Stimulated activated CD4-positive, alpha-beta T cell treated with anti-CD3 and anti-CD28 coated beads, Interleukin-15, amount 100 ng/mL, for 48 hours (primary cell): Measurements from ENCODE around the gene VILL.
"Not testable (repeated sequence)": the region's sequence is repeated elsewhere in the genome, so short reads cannot be mapped to it uniquely, and the experiment has no call there.

Experiments
- DNase-seq, 2 donors: peaks; one replicate each; pipeline ENCODE4 v3.0.0-alpha.2; 2020; ENCODE audit warnings: low read depth in 2 of 2

Gene VILL

GRCh38 chr3:37963635-37964034, 27.0 kb upstream of the VILL start:
- DNase-seq = no peak

- no peak for DNase-seq
Measured at GRCh38 chr3:37964146-37964545, 26.4 kb upstream of the VILL start.

- DNase-seq = no peak
Measured at GRCh38 chr3:37964716-37965115, 25.9 kb upstream of the VILL start.

GRCh38 chr3:37967260-37967881, 23.2 kb upstream of the VILL start:
- DNase-seq = peak; percentile 30 to 53

- no peak for DNase-seq
Measured at GRCh38 chr3:37968199-37968598, 22.4 kb upstream of the VILL start.

- no peak for DNase-seq
Measured at GRCh38 chr3:37968813-37969595, 21.6 kb upstream of the VILL start.

GRCh38 chr3:37969596-37970100, 20.9 kb upstream of the VILL start:
- no peak for DNase-seq

- no peak for DNase-seq
Measured at GRCh38 chr3:37970802-37971201, 19.8 kb upstream of the VILL start.

GRCh38 chr3:37971467-37971866, 19.1 kb upstream of the VILL start:
- no peak for DNase-seq

GRCh38 chr3:37972056-37972455, 18.5 kb upstream of the VILL start:
- not testable (repeated sequence) for DNase-seq

DNA sequence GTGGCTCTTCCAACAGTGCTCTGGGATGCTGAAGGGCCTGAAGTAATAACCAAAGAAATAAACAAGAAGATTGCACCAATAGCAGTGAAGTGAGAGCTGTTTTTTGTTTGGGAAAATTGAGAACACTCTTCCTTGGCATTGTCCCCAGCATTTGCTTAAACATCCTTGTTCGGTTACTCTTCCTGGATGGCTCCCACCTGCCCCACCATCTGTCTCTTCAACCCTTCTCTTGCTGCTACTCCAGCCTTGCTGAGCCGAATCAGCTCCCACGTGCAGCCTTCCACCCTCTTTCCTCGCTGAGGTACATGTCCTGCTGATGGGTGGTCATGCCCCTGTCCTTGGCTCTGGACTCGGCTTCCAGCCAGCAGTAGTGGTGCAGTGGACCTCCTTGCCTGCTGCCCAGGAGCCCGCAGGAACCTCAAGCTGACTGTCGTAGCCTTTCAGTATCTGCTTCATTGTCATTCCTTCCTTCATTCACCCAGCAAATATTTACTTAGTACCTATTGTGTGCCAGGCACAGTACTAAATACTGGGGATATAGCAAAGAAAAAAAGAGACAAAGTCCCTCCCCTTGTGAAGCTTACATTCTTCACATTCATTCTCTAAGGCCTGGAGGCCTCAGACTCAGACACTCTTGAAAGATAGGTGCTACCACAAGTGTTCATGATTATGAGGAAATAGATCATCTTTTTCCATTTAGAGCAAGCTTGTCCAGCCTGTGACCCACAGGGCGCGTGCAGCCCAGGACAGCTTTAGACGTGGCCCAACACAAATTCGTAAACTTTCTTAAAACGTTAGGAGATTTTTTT, 17.1 kb upstream of the VILL start:
- no peak for DNase-seq

- DNase-seq = peak; percentile 23 to 59
Measured at GRCh38 chr3:37974121-37975083, 16.2 kb upstream of the VILL start.

DNA sequence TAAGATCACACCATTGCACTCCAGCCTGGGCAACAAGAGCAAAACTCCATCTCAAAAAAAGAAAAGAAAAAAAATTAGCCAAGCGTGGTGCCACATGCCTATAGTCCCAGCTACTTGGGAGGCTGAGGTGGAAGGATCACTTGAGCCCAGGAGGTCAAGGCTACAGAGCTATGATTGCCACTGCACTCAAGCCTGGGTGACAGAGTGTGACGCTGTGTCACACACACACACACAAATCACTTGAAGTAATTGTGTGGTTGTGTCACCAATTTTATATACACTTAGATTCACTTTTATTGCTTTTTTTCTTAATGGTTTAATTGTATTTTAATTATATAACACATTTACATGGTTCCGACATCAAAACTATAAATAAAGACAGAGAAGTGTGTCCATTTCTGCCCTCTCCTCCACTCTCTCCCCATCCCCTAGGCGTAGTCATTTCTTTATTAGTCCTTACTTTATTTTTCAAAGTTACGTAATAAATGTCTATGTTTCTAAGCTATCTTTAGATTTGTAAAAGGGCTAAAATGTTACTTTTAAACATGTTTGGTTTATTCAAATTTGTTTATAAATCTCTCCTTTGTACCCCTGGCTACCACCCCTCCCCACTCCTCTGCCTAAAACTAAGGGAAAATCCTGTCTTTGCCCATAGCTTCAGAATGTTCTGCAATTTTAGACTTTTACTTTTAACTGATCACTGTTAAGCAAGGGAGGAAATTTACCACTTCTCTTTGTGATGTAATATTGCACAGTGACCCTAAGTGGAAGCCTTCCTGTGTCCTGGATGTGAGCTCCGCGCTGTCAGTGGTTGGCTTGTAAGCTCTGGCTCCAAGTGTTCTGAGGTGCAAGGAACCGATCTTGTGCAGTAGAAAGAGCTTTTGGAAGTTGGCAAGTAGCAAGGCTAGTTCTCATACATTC, 10.8 kb upstream of the VILL start:
- DNase-seq = no peak

DNA sequence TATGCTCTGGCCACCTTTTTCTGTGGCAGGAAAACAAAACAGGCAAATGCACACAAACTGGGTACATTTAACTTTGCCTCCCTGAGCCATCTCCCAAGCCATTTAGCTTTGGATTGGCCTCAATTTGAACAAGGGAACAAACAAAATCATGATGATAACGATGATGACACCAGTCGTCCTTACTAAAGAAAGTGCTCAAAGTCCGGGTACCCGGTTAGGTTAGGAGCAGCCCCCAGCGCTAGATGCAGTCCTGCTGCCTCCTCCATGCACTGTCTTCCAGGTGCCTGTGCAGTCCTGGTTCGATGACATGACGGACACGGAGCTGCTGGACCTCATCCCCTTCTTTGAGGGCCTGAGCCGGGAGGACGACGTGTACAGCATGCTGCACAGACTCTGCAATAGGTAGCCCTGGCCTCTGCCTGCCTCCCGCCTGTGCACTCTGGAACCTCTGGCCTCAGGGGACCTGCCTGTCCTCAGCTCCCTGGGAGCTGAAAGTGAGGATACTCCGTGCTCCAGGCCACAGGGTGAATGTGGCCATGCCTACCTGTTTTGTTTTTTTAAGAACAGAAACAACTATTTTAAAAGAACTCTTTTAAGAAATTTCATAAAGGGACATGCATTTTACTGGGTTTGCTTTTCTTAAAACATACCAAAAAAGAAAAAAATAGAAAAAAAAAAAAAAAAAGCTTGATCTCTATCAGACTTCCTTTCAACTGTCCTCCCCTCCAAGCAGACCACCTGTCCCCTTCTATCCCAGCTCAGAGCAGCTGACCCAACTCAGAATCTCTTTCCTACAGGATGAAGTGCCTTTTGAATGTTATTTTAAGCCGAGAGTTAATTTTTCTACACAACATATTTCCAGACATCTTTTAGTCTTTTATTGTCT, 9.9 kb upstream of the VILL start:
- DNase-seq = no peak

DNA sequence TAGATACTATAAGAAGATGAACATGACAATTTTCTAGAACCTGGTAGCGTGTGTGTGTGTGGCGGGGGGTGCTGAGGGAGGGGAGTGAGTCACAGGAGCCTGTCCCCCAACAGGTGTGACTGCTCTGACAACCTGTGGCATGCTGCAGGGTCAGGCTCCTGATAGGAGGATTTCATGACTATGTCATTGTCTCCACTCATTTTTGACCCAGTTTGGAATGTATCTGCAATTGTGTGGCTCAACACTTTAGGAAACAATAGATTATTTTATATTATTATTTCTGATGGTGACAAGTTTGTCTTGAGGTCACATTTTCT, 9.3 kb upstream of the VILL start:
- no peak for DNase-seq

DNA sequence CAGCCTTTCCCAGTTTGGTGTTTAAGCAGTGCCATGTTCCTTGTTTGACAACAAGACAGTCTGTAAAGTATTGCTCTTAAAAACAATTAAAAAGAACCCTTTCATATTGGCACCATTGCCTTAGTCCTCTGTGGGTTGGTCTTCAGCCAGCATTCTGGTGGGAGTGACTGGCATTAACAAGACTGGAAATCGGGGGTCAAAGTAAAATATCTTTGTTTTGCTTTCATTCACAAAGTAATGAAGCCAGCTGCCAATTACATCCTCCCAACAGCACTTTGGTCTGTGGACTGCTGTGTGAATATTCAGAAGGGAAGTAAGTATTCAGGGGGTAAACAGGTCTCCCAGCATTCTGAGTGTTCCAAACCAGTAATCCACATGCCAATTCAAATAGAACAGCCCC, 8.3 kb upstream of the VILL start:
- DNase-seq = no peak

DNA sequence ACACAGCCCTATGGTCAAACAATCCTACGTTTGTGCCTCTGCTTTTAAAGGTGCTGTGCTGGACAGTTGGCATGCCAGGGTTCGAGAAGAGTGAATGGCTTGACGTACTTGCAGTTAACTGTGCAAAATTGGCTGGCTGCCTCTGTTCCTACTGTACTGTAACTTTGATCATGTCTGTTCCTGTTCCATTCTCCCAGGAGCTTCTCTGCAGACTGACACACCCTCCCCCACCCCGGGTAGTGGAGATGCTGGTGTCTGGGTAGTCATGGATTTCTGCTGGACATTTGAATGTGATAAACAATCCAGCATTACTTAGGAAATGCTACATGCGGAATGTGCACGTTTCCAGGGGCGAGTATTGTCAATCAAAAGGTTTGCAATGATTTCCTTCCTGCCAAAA, 6.5 kb upstream of the VILL start:
- no peak for DNase-seq

GRCh38 chr3:37984596-37984995, 6.0 kb upstream of the VILL start:
- no peak for DNase-seq

- DNase-seq = no peak
Measured at GRCh38 chr3:37985637-37986320, 4.8 kb upstream of the VILL start.
